HepG2 (cell line): ENCODE measurements around the gene FBLIM1. TPM values are rescaled to one million over a fixed set of nuclear protein-coding genes. Genes with fewer than 3 reads are reported as not detected.

Experiments used
- CAMTA2 ChIP-seq: sonication (generic); formaldehyde crosslinking; IDR thresholded peaks from 2 replicates; pipeline ENCODE4 v1.4.0; 2020; ENCODE audit warnings: mild to moderate bottlenecking, missing genetic modification reagents, borderline replicate concordance
- EHMT2 ChIP-seq: fragments of 200-600 bp; sonication (generic); IDR thresholded peaks from 2 replicates; pipeline ENCODE4 v1.7.0; 2017; ENCODE audit warnings: antibody characterized with exemption, low read depth, low read length, borderline replicate concordance
- FOXK1 ChIP-seq: sonication (generic); formaldehyde crosslinking; IDR thresholded peaks from 2 replicates; pipeline ENCODE4 v1.4.0; 2020; ENCODE audit warnings: low read depth, missing genetic modification reagents, borderline replicate concordance
- HOXA9 ChIP-seq: sonication (generic); formaldehyde crosslinking; IDR thresholded peaks from 2 replicates; pipeline ENCODE4 v1.8.1; 2022; ENCODE audit warnings: missing genetic modification reagents, mild to moderate bottlenecking, moderate library complexity, borderline replicate concordance
- KDM5B ChIP-seq: sonication (generic); formaldehyde crosslinking; IDR thresholded peaks from 2 replicates; pipeline ENCODE4 v1.4.0; 2020; ENCODE audit warnings: missing genetic modification reagents, mild to moderate bottlenecking, borderline replicate concordance
- MIXL1 ChIP-seq: IDR thresholded peaks from 2 replicates; pipeline ENCODE4 v1.6.1; 2016
- MXD1 ChIP-seq: sonication (generic); formaldehyde crosslinking; IDR thresholded peaks from 2 replicates; pipeline ENCODE4 v1.4.0; 2020; ENCODE audit warnings: mild to moderate bottlenecking, missing genetic modification reagents
- PHF21A ChIP-seq: sonication (generic); formaldehyde crosslinking; IDR thresholded peaks from 2 replicates; pipeline ENCODE4 v1.5.0; 2020; ENCODE audit warnings: mild to moderate bottlenecking, missing genetic modification reagents
- POLR2G ChIP-seq: fragments of 200-400 bp; formaldehyde crosslinking; IDR thresholded peaks from 2 replicates; pipeline ENCODE4 v1.6.1; 2018; ENCODE audit warnings: mild to moderate bottlenecking, low read depth, low read length, moderate library complexity
- RBFOX2 ChIP-seq: fragments of 200-400 bp; formaldehyde crosslinking; IDR thresholded peaks from 2 replicates; pipeline ENCODE4 v1.6.1; 2017; ENCODE audit warnings: low read depth, mild to moderate bottlenecking, low read length
- TCF12 ChIP-seq, 2 experiments: fragments of 450-650 bp in 1 of 2; sonication (generic) in 1 of 2; formaldehyde crosslinking in 1 of 2; IDR thresholded peaks; 2 replicates each; pipeline versions ENCODE4 v1.6.1 to v1.8.0; 2017 to 2022; ENCODE audit warnings: antibody characterized with exemption in 1 of 2, mild to moderate bottlenecking in 1 of 2, missing genetic modification reagents in 1 of 2, moderate library complexity in 1 of 2
- THRA ChIP-seq: sonication (generic); formaldehyde crosslinking; IDR thresholded peaks from 2 replicates; pipeline ENCODE4 v1.4.0; 2020; ENCODE audit warnings: missing genetic modification reagents, borderline replicate concordance
- TRIM24 ChIP-seq: sonication (generic); formaldehyde crosslinking; IDR thresholded peaks from 2 replicates; pipeline ENCODE4 v1.8.0; 2022; ENCODE audit warnings: mild to moderate bottlenecking, missing genetic modification reagents
- ZFP36 ChIP-seq: fragments of 150-350 bp; IDR thresholded peaks from 2 replicates; pipeline ENCODE4 v1.6.1; 2018; ENCODE audit warnings: borderline replicate concordance, low read length, low read depth; ENCODE audit not compliant: partially characterized antibody
- ZNF121 ChIP-seq: sonication (generic); formaldehyde crosslinking; IDR thresholded peaks from 2 replicates; pipeline ENCODE4 v1.5.0; 2020; ENCODE audit warnings: mild to moderate bottlenecking, missing genetic modification reagents
- ZNF160 ChIP-seq: sonication (generic); formaldehyde crosslinking; IDR thresholded peaks from 2 replicates; pipeline ENCODE4 v1.8.0; 2022; ENCODE audit warnings: mild to moderate bottlenecking, inconsistent platforms, missing genetic modification reagents
- ZNF512 ChIP-seq: sonication (generic); formaldehyde crosslinking; IDR thresholded peaks from 2 replicates; pipeline ENCODE4 v1.4.0; 2020; ENCODE audit warnings: mild to moderate bottlenecking, missing genetic modification reagents
- ZNF530 ChIP-seq: sonication (generic); formaldehyde crosslinking; IDR thresholded peaks from 2 replicates; pipeline ENCODE4 v1.5.0; 2020; ENCODE audit warnings: low read depth, mild to moderate bottlenecking, missing genetic modification reagents
- ZNF749 ChIP-seq: sonication (generic); formaldehyde crosslinking; IDR thresholded peaks from 2 replicates; pipeline ENCODE4 v1.8.0; 2022; ENCODE audit warnings: mild to moderate bottlenecking, missing genetic modification reagents, moderate library complexity, borderline replicate concordance
- polyA plus RNA-seq, 8 experiments: library from polyadenylated mRNA; depleted of rRNA in 3 of 8; stranded (reverse) in 7 of 8; unstranded in 1 of 8; fragments of >200 nt; fragmentation: Illumina TruSeq in 4 of 8; extraction: Trizol in 4 of 8; gene quantifications; 2 replicates each; pipeline versions ENCODE4 v1.2.1 to v1.2.3, GENCODE V29; 2011 to 2016; ENCODE audit warnings: low read depth in 4 of 8, missing spikeins in 1 of 8, mixed read lengths in 1 of 8; ENCODE audit not compliant: insufficient read depth in 1 of 8
- total RNA-seq, 5 experiments: library from RNA; depleted of rRNA; stranded (reverse); fragments of >200 nt; fragmentation: Illumina TruSeq; extraction: Trizol; gene quantifications; 2 replicates each; pipeline ENCODE4 v1.2.3, GENCODE V29; 2016; ENCODE audit warnings: low read depth in 1 of 5
- TF ChIP-seq, protein P1 (sequence below), 2 experiments: IDR thresholded peaks; 2 replicates each; pipeline ENCODE4 v1.6.1; 2011 to 2012; ENCODE audit warnings: low read length in 2 of 2, borderline replicate concordance in 1 of 2, low read depth in 1 of 2, mild to moderate bottlenecking in 1 of 2, moderate library complexity in 1 of 2

FBLIM1 gene
- total and polyA plus RNA-seq, 2 of the 13 experiments (the other 11 are each of a cell fraction or from before 2014, with no cell fraction given): 10.6 to 23.0 TPM

DNA sequence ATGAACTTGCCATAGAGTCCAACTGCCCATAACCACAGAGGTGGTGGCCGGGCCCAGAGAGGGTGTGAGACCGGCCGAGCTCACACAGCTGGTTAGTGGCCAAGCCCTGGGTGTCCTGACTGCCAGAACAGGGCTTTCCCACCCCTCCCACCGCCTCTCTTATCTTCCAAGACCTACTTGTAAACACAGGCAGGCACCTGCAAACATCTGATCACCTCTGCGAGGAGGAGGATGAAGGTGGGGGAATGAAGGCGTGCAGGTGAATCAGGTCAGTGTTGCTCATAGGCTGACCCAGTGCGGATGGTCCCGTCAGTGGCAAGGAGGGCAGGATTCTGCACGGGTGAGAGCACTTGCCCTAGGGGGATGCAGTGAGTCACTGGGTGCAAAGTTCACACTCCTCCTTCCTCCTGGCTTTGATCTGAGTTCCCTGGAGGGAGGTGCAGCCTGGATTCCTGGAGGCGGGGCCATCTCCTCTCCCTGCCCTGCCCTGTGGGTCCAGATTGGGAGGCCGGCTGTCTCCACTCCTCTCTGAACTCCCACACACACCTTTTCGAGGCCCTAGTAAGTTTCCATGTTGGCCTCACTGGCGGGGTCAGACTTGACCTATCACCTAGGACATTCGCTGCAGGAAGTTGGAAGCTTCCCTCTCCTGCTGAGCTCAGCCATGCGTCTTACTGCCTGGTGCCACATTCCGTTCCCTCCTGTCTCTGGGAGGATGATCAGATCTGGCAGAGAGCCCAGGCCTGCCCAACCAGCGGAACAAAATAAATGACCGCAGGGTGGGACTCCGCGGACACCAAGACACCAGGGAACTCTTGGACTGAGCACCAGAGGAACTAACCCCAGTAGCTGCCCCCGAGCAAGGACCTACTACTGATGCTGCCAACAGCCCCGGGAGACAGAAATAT is 41.6 kb downstream of the FBLIM1 start (continued):
- no peak; the same call in 1 of the 2 replicates for TF ChIP-seq ZNF160 (CRISPR knock-in tag)
- TF ChIP-seq POLR2G: peak; percentile 53; the same call in 1 of the 2 replicates
- TF ChIP-seq, protein P1, sequence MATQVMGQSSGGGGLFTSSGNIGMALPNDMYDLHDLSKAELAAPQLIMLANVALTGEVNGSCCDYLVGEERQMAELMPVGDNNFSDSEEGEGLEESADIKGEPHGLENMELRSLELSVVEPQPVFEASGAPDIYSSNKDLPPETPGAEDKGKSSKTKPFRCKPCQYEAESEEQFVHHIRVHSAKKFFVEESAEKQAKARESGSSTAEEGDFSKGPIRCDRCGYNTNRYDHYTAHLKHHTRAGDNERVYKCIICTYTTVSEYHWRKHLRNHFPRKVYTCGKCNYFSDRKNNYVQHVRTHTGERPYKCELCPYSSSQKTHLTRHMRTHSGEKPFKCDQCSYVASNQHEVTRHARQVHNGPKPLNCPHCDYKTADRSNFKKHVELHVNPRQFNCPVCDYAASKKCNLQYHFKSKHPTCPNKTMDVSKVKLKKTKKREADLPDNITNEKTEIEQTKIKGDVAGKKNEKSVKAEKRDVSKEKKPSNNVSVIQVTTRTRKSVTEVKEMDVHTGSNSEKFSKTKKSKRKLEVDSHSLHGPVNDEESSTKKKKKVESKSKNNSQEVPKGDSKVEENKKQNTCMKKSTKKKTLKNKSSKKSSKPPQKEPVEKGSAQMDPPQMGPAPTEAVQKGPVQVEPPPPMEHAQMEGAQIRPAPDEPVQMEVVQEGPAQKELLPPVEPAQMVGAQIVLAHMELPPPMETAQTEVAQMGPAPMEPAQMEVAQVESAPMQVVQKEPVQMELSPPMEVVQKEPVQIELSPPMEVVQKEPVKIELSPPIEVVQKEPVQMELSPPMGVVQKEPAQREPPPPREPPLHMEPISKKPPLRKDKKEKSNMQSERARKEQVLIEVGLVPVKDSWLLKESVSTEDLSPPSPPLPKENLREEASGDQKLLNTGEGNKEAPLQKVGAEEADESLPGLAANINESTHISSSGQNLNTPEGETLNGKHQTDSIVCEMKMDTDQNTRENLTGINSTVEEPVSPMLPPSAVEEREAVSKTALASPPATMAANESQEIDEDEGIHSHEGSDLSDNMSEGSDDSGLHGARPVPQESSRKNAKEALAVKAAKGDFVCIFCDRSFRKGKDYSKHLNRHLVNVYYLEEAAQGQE (IDR thresholded peaks at IDR 0.05; ENCODE audit: borderline replicate concordance in 1 of 2, low read depth in 1 of 2, low read length in 2 of 2): no peak
- TF ChIP-seq ZFP36: no peak
- TF ChIP-seq TCF12 (IDR thresholded peaks at IDR 0.05): no peak
- TF ChIP-seq TCF12 (CRISPR knock-in tag; IDR thresholded peaks at IDR 0.05): peak; percentile 97
- no peak for TF ChIP-seq TRIM24 (CRISPR knock-in tag)
- TF ChIP-seq ZNF121 (CRISPR knock-in tag): peak; percentile 28; the same call in 1 of the 2 replicates
- no peak for TF ChIP-seq ZNF530 (CRISPR knock-in tag)
- TF ChIP-seq EHMT2: no peak
- peak; percentile 87; the same call in 1 of the 2 replicates for TF ChIP-seq THRA (CRISPR knock-in tag)
- TF ChIP-seq HOXA9: no peak
- peak; percentile 32; the same call in 1 of the 2 replicates for TF ChIP-seq MIXL1 (CRISPR knock-in tag)
- TF ChIP-seq KDM5B: peak; percentile 72
- TF ChIP-seq PHF21A (CRISPR knock-in tag): peak; percentile 95
- TF ChIP-seq ZNF749 (CRISPR knock-in tag): 0 out of 2 replicates have a peak, but pooled peaks have one; percentile 37
- TF ChIP-seq MXD1 (CRISPR knock-in tag): peak; percentile 74; the same call in 1 of the 2 replicates
- no peak for TF ChIP-seq ZNF512 (CRISPR knock-in tag)
- peak; percentile 29; the same call in 1 of the 2 replicates for TF ChIP-seq RBFOX2
- TF ChIP-seq CAMTA2: no peak
- peak; percentile 32; the same call in 1 of the 2 replicates for TF ChIP-seq FOXK1 (CRISPR knock-in tag)
